Measurements from ENCODE around the gene EEFSEC.

- TF ChIP-seq CTCF (IDR thresholded peaks at IDR 0.05) (no peak), POLR2A (IDR thresholded peaks at IDR 0.05) (no peak)
These were observed 44.6 kb downstream of the EEFSEC start for GRCh38 chr3:128197855-128198254.
